UCSD-AML1 (cell line): ENCODE results near the gene TBC1D8B.
"Not testable (repeated sequence)": the region's sequence is repeated elsewhere in the genome, so short reads cannot be mapped to it uniquely, and the experiment has no call there.

Source experiments
- DNase-seq: peaks from one replicate; lab custom pipeline; 2025; ENCODE audit not compliant: unreplicated experiment; lab: John Stamatoyannopoulos, UW

Gene TBC1D8B

DNA sequence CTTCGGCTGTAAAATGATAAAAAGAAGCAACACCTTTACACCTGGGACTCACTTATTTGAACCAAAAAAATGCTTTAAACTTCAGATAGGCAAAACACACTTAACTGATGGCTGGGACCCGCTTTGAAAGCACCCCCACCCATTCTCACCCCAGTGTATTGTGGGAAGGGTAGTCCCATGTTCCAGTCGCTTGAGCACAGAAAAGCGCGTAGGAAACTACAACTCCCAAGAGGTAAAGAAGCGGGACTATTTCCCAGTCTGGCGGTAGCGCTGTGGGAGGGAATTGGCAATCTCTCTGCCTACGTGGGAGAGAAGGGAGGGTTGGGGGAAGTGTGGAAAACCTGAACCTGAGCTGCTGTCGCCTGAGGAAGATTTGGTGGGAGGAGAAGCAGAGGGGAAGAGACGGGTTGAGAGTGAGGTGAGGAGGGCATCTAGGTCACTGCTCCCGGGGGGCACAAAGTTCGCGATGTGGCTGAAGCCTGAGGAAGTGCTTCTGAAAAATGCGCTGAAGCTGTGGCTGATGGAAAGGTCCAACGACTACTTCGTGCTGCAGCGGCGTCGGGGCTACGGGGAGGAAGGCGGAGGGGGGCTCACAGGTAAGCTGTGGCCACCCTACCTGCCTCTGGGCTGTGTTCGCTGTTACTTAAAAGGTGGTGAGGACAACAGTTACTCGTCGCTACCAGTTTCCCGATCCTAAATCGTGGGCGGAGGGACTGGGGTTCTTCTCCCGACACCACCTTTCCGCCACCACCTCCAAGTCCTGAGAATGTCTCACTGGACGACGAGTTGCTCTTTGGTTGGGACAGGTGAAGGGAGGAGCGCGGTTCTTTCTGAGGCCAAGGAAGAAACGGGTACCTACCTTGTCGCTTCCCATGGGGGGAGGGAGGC, at the start of gene TBC1D8B:
TBC1D8B (plus strand) TSS at position 286 of the 888 bp plus-strand sequence; CDS start at position 467, 181 bp downstream.
- peak; percentile 67 for DNase-seq

DNA sequence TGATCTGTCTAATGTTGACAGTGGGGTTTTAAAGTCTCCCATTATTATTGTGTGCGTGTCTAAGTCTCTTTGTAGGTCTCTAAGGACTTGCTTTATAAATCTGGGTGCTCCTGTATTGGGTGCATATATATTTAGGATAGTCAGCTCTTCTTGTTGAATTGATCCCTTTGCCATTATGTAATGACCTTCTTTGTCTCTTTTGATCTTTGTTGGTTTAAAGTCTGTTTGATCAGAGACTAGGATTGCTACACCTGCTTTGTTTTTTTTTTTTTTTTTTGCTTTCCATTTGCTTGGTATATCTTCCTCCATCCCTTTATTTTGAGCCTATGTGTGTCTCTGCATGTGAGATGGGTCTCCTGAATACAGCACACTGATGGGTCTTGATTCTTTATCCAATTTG, 33.2 kb upstream of the TBC1D8B start:
- not testable (repeated sequence) for DNase-seq

DNA sequence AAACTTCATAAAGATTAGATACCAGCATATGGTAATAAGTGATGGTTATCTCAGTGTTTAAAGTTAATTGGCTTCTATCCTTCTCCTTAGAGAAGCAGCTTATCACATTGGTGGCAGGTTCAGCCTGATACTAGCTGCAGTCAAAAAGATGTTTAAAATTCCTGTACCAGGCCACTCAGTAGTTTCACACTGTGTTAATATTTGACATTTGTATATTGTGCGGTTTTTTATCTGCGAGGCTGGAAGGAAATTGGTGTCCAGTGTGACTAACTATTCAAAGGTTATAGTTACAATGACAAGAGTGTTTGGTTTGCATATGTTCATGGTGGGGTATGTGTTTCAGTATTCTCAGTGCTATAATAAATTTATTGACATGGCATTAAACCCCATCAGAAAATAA, 27.5 kb upstream of the TBC1D8B start:
- DNase-seq = no peak

DNA sequence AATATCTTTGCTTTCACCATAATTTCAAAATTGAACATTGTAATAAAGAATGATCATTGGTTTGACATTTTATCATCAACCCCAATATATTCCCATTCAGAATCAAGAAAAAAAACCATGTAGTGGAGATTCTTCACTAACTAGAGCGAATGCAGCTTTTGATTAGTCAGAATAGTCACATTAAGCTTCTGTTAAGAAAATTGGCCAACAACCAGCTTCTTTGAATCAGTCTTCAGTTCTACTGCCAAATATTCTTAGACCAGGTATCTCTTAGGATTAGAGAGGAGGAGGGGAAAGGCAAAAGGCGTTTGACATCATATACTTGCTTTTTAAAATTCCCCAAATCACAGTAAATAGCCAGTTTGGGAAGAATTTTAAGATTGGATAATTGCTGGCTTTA, 22.2 kb upstream of the TBC1D8B start:
- no peak for DNase-seq

DNA sequence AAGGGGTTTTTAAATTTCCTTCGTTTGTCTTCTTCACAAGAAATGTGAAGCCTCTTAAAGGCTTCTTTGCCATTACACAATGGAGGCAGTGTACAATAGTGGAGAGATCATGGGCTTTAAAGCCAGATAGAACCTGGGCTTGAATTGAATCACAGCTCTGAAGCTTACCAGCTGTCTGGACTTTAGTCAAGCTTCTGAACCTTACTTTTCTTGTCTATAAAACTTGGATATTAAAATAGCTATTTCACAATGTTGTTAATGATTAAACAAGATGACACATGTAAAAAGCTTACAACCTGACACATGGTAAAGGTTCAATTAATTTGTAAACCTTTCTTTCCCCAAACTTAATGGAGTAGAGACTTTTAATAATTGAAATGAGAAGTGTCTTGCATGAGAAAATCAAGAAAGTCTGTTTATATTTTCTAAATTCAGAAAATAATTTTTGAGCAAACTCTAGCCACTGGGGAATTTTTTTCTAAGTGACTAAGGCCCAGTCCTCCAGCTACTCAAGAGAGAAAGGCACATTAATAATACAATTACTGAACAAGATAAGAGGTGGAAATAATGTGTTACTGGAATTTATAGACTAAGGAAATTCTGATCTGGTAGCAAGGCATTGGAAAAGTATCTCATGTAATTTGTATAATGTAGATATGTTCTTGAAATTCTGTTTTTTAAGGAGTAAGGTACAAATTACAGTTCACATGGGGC, 21.7 kb upstream of the TBC1D8B start:
- DNase-seq = no peak

DNA sequence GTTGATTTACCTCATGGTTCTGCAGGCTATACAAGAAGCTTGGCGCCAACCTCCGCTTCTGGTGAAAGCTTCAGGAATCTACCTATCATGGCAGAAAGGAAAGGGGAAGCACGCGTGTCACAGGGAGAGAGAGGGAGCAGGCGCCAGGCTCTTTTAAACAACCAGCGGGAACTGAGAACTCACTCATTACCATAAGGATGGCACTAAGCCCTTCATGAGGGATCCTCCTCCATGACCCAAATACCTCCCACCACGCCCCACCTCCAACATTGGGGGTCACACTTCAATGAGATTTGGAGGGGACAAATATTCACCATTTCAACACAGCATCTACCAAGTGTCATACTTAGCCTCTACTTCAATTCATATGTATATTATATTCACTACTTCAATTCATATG, 18.8 kb upstream of the TBC1D8B start:
- no peak for DNase-seq

DNA sequence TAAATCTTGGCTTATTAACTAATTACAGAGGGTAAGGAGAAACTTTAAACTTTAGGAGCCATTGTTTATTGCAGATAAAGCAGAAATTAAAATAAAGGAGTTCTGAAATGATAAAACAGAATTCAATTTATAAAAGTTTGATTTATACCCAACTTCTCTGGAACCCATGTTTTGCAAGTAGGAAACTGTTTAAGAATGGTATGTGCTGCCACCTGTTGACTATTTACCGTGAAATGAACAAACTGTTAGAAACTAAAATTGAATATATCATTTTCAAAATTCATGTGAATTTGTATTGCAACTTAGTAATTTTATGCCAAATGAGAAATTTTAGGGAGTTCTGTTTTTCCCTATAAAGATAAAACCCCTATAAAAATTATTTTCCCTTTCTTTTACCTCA, 11.0 kb upstream of the TBC1D8B start:
- DNase-seq = no peak

DNA sequence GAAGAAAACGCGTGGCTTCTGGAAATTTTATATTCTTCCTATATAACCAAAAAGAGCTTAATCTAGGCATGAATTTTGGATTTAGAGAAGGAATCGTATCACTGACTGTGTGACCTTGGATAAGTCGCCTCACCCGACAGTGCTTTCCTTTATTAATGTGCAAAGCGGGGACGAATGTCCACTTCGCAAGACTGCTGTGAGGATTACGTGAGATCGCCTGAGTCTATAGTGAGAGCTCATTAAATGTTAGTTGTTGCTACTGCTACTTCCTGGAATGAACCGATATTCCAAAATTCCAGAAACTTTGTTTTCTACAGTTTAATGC, 448 bp upstream of the TBC1D8B start:
- peak; percentile 20 for DNase-seq

DNA sequence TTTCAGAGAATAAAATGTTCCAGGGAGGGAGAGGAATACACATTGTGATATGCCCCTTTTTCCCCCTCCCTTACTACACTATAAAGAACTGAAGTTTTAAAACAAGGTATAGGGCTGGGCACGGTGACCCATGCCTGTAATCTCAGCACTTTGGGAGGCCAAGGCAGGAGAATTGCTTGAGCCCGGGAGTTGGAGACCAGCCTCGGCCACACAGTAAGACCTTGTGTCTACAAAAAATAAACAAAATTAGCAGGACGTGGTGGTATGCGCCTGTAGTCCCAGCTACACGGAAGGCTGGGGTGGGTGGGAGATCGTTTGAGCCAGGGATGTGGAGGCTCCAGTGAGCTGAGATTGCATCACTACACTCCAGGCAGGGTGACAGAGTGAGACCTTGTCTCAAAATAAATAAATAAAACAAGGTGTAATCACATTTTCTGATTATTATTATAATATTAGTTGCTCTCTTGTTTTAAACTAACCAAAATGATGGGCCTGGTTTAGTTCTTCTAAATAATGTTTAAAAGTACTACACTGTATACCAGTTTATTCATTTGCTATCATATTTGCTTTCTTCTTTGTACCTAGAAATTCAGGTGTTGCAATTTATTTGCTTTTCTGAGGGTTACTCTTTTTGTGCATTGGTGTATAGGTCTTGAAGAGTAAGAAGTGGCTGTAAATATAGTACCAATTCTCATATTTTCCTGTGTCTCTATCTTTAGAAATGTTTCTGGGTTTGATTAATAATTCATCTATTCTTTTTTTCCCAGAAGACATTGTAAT, 8.8 kb downstream of the TBC1D8B start:
- no peak for DNase-seq

DNA sequence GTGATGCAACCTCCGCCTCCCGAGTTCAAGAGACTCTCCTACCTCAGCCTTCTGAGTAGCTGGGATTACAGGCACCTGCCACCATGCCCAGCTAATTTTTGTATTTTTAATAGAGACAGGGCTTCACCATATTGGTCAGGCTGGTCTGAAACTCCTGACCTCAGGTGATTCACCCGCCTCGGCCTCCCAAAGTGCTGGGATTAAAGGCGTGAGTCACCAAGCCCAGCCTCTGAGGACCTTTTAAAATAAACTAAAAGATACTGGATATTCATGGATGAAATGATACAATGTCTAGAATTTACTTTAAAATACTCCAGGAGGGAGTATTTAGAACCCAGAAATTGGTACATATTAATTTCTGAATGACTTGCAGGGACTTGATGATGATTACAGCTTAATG, 10.5 kb downstream of the TBC1D8B start:
- DNase-seq = not testable (repeated sequence)

DNA sequence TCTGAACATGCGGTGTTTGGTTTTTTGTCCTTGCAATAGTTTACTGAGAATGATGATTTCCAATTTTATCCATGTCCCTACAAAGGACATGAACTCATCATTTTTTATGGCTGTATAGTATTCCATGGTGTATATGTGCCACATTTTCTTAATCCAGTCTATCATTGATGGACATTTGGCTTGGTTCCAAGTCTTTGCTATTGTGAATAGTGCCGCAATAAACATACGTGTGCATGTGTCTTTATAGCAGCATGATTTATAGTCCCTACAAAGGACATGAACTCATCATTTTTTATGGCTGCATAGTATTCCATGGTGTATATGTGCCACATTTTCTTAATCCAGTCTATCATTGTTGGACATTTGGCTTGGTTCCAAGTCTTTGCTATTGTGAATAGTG, 11.6 kb downstream of the TBC1D8B start:
- DNase-seq = not testable (repeated sequence)

DNA sequence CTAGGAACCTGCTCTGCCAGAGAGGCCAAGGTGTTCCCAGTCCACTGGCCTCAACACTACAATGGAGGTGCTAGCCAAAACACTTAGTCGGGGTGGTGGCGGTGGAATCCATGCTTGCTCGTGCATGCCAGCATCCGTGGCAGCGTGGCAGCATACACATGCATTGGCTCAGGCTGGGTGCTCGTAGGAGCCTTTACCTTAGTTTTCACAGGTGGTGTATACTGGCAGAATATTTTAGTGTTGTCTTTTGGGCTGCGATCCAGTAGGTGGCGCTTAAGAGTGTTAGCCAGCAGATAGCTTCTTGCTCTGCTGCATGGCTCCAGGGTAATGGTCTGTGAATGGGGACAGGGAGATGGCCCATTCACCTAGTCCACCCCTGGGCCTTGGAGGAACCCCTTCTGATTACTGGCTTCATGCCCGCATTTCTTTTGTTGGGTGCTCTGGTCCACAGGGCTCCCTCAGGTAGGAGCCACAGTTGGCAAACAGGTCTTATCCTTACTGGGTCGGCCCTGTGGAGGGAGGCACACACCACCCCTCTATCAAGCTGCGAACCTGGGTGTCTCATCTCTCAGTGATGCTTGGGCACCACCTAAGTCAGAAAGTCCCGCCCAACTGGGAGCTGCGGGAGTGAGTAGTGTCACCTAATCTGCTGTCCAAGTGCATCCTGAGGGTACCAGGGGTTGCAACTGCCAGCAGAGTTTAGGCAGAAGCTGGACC, 60.7 kb downstream of the TBC1D8B start:
- DNase-seq = peak; percentile 12

DNA sequence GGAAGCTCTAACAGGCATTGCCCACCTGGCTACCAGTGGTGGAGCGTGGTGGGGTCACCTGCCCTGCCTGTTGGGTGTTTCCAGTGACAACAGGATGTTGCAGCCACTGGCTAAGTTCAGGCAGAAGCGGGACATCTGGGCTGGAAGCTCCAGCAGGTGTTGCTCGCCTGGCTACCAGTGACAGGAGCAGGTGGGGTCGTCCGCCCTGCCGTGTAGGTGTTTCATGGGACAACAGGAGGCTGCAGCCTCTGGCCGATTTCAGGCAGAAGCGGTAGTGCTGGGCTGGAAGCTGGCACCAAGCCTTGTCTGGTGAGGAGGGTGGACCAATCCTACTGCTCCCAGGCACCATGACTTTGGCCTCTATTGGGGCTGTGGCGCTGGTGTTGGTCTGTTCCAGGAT, 61.2 kb downstream of the TBC1D8B start:
- no peak for DNase-seq

DNA sequence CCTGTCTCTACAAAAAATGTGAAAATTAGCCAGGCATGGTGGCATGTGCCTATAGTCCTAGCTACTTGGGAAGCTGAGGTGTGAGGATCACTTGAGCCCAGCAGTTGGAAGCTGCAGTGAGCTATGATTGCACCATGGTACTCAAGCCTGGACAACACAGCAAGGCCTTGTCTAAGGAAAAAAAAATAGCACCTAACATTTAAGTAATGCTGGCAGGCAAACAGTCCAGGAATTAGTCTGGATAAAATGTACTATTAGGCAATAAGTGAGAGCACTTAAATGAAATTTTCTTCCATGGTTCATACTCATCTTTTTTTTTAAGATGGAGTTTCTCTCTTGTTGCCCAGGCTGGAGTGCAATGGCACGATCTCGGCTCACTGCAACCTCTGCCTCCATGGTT, 70.3 kb downstream of the TBC1D8B start:
- not testable (repeated sequence) for DNase-seq

DNA sequence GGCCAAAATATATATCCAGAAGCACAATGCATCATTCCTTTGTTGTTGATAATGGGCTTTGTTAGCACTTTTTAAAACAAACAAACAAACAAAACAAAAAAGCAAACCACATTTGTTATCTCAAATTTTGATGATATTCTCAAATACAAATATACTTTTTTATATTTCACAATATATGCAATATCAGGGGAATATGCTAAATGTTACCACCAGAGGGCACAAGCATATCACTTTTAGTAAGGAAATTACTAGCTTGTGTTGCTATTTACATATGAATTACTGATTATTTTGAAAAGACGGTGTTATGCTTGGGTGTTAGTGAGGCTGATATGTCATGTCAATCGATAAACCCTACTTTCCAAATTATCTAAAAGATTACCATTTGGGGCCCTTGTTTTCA, 71.6 kb downstream of the TBC1D8B start:
- DNase-seq = no peak

DNA sequence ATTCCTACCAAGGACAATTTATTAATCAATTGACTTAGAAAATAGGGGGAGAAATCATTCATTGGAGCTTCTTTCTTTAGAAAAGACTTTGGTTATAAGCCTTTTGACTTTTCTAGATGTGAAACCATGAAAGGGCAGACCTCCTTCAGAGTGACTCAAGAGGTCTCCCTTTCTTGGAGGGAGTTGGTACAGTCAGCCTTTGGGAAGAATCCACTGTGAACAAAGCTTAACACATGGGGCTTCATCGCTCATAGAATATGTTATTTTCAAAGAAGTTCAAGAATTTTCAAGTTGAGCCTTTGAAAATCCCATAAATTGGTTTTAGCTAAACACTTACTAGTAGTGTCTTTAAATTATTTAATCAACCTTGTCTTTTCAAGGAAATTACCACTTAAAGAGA, 72.7 kb downstream of the TBC1D8B start:
- no peak for DNase-seq

DNA sequence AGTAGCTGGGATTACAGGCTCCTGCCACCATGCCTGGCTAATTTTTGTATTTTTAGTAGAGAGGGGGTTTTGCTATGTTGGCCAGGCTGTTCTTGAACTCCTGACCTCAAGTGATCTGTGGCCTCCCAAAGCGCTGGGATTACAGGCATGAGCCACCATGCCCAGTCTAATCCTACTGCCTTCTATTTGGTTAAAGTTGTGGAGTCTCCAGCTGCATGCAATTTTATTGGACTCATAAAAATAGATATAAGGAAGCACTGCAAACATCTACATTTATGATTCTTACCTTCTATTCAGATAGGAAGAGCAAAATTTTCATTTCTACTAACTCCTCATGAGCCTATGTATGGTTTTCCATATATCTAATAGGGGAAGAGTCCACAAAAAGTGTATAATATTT, 87.0 kb downstream of the TBC1D8B start:
- DNase-seq = no peak

DNA sequence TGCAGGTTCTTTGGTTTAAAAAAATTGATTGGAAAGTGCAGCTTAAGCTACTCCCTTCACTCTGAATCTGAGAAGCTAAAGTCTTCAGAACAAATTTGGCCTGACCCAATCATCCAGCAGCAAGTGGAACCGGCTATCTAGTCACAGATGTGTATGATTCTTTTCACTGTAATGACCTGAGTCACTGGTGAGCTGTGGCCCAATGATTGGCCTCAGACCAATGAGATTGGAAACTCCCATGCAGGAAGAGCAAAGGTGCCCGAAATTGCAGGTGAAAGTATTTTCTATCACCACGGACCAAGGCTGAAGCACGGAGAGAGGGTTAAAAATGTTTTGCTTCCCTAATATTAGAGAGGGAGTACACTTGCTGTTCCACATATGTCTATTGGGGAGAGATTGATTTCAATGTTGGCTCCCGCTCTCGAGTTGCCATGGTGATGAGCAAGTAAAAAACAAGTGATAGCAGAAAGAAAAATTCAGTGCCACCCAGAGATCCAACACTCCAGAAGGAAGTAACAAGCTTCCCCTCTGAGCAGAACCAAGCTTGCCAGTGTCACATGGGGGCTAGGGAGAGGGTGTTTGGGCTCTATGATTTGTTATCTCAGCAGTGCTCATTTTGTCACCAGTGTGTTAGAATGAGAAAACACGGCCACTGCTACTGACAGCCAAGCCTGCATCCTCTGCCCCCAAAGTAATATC, 89.4 kb downstream of the TBC1D8B start:
- DNase-seq = no peak

DNA sequence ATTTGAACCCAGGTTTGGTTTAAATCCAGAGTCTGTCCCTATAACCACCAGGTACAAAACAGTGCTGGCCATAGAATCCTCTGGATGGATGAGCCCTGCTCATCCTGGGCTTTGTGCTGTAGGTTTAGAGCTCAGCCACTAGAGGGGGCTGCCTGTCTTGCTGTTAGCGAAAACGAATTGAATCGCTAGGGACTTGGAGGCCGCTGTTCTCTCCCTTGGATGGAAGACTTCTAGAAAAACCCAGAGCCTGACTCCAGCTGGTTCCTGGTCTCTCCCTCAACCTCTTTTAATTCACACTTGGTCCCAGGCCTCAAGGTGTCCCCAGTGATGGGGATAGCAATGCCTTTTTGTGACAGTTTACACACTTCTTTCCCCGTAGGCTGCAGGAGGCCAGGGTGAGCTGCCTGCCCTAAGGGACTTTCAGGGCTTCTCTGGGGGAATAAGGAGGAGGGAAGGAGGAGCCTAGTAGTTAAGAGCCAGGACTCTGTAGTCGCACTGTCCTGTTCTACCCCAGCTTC, 92.0 kb downstream of the TBC1D8B start:
- DNase-seq = peak; percentile 33

DNA sequence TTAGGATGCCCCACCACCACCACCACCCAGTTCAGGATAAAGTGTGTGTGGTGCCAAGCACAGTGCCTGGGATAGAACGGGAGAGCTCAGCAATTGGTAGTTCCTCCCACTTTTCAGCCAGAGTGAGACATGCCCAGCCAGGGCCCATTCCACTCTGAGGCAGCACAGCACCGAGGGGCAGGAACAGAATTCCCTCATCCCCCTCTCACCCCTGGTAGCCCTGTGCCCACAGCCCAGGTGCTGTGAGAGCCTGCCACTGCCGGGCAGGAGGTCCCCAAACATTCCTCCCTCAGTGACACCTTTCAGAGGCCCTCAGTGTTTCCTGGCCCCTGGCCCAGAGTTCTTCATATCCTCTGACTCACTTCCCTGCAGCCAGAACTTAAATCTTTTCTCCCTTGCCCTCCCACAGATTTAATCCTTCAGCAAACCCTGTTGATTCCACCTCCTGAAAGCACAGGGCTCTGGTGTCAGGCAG, 92.5 kb downstream of the TBC1D8B start:
- DNase-seq = no peak
